Smooth muscle cell of the pulmonary artery (primary cell): ENCODE results near the gene RNF32. TPM values are rescaled to one million over a fixed set of nuclear protein-coding genes. Genes with fewer than 3 reads are reported as not detected.

Experiments used
- total RNA-seq: library from RNA; depleted of rRNA; stranded (reverse); fragments of >200 nt; gene quantifications from 2 replicates; pipeline ENCODE4 v1.2.3, GENCODE V29; 2014

Gene RNF32
- 0.33 and 0.56 TPM in 2 replicates for total RNA-seq

DNA sequence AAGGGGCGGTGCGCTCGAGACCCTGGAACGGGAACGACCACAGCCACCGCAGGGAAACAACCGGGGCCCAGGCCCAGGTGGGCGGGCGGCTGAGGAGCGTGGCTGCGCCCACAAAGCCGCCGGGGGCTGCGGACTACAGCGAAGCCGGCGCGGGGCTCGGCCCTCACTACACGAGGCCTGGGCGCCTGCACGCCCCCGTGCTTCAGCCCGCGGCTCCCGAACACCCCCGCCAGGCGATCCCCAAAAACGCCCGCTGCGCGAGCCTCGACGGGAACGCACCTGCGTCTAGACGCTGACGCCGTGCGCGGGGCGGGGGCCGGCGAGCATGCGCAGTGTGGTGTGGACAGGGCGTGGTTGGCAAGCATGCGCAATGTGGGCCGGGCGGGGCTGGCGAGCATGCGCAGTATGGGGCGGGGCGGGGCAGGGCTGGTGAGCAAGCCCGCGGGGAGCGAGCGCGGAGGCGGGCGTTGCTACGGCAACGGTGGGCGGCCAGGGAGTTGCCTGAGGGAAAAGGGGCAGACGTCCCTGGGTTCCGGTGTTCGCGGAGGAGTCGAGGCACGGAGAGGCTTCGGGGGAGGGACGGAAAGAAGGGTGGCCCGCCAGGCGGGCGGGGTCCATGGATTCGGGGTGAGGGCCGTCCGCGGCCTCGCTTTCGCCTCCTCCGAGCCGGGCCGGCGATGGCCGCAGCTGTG lies at the start of gene RNF32:
RNF32 (plus strand) TSS at position 518 of the 692 bp plus-strand sequence. CDS start 3,104 bp downstream, outside the sequence.

